HG03045 (cell line): ENCODE measurements around the gene DCUN1D3.
"Not testable (repeated sequence)": the region's sequence is repeated elsewhere in the genome, so short reads cannot be mapped to it uniquely, and the experiment has no call there.

Experiments
- ATAC-seq: cut with Tn5 transposase; IDR thresholded peaks from one replicate; pipeline ENCODE4 v1.9.1; 2021; ENCODE audit warnings: mild to moderate bottlenecking, moderate library complexity; ENCODE audit not compliant: unreplicated experiment

The DCUN1D3 gene

GRCh38 chr16:20833086-20833485 is 67.1 kb downstream of the DCUN1D3 start:
- ATAC-seq: no peak

DNA sequence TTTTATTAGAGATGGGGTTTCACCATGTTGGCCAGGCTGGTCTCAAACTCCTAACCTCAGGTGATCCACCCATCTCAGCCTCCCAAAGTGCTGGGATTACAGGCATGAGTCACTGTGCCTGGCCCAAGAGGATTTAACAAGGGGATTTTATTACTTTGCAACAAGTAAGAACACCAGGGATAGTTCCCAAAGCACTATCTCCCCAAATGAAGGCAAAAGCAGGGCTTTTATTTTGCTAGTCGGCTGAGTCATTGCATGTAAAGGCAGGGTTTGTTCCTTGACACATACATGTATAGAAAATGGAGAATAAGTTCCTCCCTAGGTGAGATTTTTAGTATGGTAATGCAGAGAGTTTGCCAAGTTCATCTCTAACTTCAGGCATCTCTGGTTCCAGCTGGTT is 69.8 kb downstream of the DCUN1D3 start:
- ATAC-seq: no peak

GRCh38 chr16:20829536-20829935 is 70.6 kb downstream of the DCUN1D3 start:
- no peak for ATAC-seq

- ATAC-seq: no peak
Measured at GRCh38 chr16:20826039-20826566, 74.1 kb downstream of the DCUN1D3 start.

- no peak for ATAC-seq
Measured at GRCh38 chr16:20822521-20823325, 77.4 kb downstream of the DCUN1D3 start.

DNA sequence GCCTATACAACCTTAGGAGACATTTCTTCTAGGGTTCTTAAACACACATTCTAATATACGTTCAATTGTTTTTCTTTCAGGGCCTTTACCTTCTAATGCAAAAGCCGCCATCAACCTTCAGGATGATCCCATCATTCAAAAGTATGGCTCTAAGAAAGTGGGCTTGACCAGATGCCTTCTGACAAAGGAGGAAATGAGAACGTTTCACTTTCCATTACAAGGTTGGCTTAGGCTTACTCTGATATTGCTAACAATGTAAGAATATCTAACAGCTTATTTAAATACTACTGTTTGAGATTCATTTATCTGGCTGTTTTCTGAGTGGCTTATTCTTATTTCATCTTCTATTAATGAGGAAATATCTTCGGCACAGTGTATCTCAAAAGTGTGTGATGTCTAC is 78.5 kb downstream of the DCUN1D3 start:
- no peak for ATAC-seq

- ATAC-seq: no peak
Measured at GRCh38 chr16:20818929-20819585, 81.1 kb downstream of the DCUN1D3 start.

- ATAC-seq: no peak
Measured at GRCh38 chr16:20814784-20815183, 85.4 kb downstream of the DCUN1D3 start.

GRCh38 chr16:20812510-20812909 is 87.6 kb downstream of the DCUN1D3 start:
- ATAC-seq: no peak

DNA sequence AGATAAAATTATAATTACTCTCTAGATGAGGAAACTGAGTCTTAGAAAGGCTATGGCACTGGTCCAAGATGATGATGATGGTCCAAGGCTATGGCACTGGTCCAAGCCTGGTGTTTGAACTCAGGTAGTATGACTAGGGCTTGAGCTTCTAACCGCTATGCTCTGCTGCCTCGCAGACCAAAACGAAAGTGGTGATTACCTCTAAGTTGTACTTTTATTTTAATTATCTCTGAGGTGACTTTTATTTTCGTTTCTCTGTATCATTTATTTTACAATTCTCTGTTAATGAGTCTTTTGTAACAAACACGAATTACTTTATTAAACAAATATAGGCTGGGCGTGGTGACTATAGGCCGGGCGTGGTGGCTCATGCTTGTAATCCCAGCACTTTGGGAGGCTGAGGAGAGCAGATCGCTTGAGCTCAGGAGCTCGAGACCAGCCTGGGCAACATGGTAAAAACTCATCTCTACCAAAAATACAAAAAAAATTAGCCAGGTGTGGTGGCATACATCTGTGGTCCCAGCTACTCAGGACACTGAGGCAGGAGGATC is 88.2 kb downstream of the DCUN1D3 start:
- no peak for ATAC-seq

DNA sequence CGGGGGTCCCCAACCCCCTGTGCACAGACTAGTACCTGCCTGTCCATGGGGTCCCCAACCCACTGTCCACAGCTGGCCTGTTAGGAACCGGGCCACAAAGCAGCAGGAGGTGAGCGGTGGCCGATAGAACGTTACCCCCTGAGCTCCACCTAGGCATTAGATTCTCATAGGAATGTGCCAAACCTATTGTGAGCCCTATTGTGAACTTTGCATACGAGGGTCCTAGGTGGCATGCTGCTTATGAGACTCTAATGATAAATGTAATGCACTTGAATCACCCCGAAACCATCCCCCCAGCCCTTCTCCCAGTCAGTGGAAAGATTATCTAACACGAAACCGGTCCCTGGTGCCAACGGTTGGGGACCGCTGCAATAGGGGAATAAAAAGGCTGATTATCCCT is 92.3 kb downstream of the DCUN1D3 start:
- no peak for ATAC-seq

DNA sequence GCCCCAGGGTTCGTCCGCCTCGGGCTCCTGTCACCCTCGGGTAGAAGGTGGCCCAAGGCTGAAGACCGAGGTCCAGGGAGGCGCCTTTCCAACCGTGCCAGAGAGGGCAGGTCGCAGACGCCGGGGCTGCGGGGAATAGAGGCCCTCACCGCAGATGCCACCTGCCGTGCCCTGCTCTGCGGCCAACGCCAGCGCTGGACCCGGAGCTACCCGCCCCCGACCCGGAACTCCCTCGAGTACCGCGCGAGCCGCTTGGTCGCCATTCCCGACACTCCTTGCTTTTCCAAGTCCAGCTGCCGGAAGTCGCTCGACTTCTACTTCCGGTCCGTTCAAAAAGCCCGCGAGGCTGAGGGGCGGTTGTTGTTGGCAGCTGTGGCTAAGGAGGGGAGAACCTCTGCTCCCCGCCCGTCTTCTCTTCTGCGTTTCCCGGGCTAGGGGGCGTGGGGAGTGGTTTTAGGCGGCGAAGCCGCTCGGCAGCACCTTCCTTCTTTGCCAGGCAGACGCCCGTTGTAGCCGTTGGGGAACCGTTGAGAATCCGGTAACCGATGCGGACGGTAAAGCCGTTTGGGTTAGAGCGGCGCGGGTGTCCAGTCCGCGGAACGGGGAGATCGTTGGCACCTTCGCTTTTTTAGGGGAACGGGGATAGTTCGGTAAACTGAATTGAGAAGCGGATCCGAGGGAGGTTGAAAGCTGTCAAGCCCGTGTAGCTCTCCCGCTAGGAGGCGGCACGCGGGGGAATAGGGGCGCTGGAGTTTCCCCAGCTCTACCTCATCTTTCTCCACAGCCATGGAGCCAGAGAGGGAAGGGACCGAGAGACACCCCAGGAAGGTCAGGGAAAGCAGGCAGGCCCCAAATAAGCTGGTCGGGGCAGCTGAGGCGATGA is 93.7 kb downstream of the DCUN1D3 start, which contains the start of the genes ERI2 and REXO5:
TSS of gene ERI2 (minus strand) at position 305 of the 883 bp plus-strand sequence. CDS start at position 263, 42 bp downstream.
TSS of gene REXO5 (plus strand) at position 360 of the 883 bp plus-strand sequence. CDS start at position 787, 427 bp downstream.
- ATAC-seq: peak; percentile 84

DNA sequence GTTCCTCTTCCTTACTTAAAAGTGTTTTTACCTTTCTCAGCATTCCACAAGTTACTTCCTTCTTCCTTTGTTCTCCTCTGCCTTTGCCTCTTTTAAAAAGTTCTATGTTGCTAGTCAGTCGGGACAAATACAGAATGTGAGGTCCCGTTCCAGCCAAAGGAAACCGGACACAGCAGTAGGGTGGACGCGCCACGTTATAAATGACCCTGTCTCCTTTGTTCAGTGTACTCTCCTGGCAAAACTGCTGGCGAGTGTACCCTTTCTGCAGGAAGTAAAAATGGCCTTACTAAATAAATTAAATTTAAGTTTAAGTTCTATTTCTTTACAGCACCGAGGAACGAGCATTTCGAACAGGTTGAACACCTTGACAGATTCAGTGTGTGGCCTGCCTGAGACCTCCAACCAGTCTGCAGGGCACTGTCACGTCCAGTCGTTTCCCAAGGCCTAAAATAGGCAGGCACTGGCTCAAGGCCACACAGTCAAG is 94.4 kb downstream of the DCUN1D3 start:
- ATAC-seq: not testable (repeated sequence)
